Kidney glomerular epithelial cell (primary cell): ENCODE results near the gene TCEAL8.

ENCODE experiments used
- DNase-seq: peaks from one replicate; lab custom pipeline; 2025; lab: John Stamatoyannopoulos, UW

The TCEAL8 gene

GRCh38 chrX:103214870-103215424 is 40.0 kb downstream of the TCEAL8 start, which contains the start of gene BEX4:
TSS of gene BEX4 (plus strand) at chrX:103215108. CDS start at chrX:103216154, 1,046 bp downstream.
- peak; percentile 34 for DNase-seq

DNA sequence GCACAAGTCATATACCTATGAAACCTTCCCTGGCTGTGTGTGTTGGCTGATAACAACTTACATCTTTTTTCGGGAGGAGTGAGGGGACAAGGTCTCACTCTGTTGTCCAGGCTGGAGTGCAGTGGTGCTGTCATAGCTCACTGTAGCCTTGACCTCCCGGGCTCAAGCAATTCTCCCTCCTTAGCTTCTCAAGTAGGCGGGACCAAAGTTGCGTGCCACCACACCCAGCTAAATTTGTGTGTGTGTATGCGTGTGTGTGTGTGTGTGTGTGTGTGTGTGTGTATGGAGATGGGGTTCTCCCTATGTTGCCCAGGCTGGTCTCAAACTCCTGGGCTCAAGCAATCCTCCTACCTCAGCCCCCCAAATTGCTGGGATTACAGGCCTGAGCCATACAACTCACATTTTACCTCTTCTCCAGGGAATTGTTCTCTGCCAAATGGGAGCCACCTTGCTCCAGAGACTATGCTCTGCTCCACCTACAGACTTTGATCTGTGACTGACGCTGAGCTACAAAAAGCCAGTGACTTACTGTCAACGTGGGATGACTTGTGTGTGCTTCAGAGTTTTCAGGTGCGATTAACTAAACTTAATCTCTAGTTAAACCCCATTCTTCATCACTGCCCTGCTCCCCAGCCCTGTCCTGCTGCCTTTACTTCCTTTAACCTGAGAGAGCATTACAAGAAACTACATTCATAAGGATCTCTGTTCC is 42.1 kb downstream of the TCEAL8 start:
- no peak for DNase-seq

- peak; percentile 9 for DNase-seq
Observed at GRCh38 chrX:103211012-103211715, 43.8 kb downstream of the TCEAL8 start.

- no peak for DNase-seq
Observed at GRCh38 chrX:103210056-103210455, 44.9 kb downstream of the TCEAL8 start.
